D721Med (cell line): ENCODE measurements around the gene ZNF775.

Experiments used
- DNase-seq: peaks from one replicate; pipeline ENCODE4 v3.0.0; 2011; ENCODE audit warnings: low spot score; ENCODE audit not compliant: insufficient read length
- FAIRE-seq: peaks from 2 replicates; lab custom pipeline; 2011; peaks lifted over from hg19 to GRCh38; lab: Jason Lieb, UNC
- TF ChIP-seq, protein P1 (sequence below): IDR thresholded peaks from 2 replicates; pipeline ENCODE4 v1.5.1; 2012; ENCODE audit warnings: mild to moderate bottlenecking, control low read depth; ENCODE audit not compliant: insufficient read depth; ENCODE audit errors: missing control alignments

ZNF775 gene

DNA sequence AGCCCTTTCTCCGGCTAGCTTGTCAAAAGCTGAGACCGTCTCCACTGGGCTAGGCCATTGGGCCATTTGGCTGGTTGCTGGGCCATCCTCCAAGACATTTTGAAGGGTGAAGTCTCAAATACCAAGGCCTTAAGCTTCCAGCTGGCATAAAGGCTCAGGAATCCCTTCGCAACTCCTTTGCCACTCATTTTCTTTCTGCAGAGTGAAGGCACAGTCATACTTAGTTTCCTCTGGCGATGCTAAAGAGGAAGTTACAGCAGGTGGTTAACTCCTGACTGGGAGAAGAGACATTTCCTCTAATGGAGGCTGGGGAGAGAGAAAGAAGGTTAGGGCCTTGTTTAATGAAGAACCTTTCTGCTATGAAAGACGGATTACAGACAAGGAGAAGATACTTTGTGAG lies 15.3 kb upstream of the ZNF775 start:
- FAIRE-seq (no peak), DNase-seq (no peak)
- TF ChIP-seq, protein P1, sequence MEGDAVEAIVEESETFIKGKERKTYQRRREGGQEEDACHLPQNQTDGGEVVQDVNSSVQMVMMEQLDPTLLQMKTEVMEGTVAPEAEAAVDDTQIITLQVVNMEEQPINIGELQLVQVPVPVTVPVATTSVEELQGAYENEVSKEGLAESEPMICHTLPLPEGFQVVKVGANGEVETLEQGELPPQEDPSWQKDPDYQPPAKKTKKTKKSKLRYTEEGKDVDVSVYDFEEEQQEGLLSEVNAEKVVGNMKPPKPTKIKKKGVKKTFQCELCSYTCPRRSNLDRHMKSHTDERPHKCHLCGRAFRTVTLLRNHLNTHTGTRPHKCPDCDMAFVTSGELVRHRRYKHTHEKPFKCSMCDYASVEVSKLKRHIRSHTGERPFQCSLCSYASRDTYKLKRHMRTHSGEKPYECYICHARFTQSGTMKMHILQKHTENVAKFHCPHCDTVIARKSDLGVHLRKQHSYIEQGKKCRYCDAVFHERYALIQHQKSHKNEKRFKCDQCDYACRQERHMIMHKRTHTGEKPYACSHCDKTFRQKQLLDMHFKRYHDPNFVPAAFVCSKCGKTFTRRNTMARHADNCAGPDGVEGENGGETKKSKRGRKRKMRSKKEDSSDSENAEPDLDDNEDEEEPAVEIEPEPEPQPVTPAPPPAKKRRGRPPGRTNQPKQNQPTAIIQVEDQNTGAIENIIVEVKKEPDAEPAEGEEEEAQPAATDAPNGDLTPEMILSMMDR: no peak

DNA sequence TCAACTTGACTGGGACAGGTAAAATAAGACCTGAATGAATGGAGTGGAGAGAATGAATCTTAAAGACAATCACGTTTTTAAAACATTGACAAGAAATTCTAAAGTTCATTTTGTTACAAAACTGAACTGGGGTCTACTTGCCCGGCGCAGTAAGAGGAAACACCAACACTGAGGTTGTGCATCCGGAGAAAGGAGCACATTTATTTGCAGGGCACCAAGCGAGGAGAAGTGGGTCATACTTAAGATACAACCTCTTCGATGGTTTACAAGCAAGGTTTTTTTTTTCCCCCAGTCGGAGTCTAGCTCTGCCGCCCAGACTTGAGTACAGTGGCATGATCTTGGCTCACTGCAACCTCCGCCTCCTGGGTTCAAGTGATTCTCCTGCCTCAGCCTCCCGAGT lies 13.9 kb upstream of the ZNF775 start:
- no peak for DNase-seq
- no peak for FAIRE-seq
- TF ChIP-seq, protein P1: no peak

DNA sequence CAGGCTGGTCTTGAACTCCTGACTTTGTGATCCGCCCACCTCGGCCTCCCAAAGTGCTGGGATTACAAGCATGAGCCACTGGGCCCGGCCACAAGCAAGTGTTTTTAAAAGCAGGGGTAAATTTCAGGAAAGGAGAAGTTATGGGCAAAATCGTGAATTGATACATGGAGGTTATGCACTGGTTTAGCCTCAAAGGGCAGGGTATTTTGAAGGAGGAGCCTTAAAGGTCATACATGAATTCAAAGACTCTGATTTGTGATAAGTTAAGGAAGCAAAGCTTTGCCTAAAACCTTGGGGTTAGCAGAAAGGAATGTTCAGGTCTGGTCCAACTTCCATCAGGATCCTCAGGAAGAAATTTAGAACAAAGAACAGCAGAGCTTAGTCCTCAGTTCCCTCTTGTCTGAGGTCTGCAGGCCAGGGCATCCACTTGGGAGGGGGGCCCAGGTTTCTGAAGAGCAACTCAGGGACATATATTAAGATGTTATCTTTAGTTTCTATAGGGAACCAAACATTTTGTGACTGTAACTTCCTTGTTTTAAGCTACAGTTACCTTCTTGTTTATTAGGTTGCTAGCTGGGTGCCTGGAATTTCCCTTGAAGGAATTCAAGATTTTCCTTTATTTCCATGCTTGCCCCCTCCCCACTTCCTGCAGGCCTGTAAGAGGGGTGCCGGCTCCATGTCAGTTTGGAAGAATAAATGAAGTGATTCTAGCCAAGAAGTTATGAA lies 13.3 kb upstream of the ZNF775 start:
- no peak for FAIRE-seq
- TF ChIP-seq, protein P1: no peak
- no peak for DNase-seq

DNA sequence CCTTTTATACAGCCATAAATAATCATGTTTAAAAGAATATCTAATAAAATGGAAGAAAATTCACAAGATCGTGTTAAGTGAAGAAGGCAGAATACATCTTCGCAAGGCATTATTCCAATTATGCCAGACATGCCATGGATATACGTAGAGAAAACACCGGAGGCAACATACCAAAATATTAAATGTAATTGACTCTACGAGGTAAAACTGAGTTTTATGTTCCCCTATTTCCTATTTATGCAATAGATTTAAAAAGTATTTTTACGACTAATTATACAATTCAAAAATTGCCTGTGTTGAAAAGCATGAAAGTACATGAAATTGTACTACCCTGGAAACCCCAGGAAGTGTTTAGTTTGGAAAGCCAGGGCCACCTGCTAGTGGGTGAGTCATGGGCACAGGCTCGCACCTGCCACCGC lies 11.4 kb upstream of the ZNF775 start:
- TF ChIP-seq, protein P1: no peak
- FAIRE-seq: no peak
- DNase-seq: no peak

DNA sequence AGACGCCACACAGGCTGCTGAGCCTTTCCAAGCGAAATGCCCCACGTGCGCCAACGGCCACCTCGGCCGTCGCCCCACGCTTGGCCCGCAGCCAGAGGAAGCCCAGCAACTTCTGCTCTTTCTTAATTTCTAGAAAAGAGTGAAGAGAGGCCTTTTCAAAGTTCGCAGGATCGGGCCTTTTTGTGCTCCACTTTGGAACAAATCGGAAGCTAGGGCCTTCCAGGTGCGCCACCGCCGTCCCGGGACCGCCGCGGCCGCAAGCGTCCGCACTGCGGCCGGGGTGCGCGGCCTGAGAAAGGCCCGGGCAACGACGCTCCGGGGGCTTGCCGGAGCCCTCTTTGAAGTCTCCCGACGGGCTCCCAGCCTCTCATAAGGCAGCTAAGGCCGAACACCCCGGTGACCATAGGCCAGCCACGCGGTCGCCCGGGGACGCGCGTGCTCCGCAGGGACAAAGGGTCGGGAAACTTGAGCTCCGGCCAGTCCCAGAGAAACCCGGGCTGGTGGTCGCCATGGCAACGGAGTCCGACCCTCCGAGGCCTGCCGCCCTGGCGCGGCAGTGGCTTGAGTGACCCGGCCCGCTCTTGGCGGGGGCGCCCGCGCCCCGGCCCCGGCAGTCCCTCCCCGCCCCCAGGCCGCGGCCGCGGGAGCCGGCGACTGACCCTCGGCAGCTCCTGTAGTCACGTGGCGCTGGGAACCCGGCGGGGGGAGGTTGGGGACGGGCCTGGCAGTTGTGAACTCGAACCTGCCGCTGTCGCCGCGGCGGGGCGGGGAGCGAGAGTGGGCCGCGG lies 10.8 kb upstream of the ZNF775 start, which contains the start of gene REPIN1:
Gene REPIN1, plus strand, starts transcription at position 727 of the 788 bp plus-strand sequence. CDS start 890 bp downstream, outside the sequence.
- TF ChIP-seq, protein P1: no peak
- DNase-seq (peak; percentile 66), FAIRE-seq (no peak)

DNA sequence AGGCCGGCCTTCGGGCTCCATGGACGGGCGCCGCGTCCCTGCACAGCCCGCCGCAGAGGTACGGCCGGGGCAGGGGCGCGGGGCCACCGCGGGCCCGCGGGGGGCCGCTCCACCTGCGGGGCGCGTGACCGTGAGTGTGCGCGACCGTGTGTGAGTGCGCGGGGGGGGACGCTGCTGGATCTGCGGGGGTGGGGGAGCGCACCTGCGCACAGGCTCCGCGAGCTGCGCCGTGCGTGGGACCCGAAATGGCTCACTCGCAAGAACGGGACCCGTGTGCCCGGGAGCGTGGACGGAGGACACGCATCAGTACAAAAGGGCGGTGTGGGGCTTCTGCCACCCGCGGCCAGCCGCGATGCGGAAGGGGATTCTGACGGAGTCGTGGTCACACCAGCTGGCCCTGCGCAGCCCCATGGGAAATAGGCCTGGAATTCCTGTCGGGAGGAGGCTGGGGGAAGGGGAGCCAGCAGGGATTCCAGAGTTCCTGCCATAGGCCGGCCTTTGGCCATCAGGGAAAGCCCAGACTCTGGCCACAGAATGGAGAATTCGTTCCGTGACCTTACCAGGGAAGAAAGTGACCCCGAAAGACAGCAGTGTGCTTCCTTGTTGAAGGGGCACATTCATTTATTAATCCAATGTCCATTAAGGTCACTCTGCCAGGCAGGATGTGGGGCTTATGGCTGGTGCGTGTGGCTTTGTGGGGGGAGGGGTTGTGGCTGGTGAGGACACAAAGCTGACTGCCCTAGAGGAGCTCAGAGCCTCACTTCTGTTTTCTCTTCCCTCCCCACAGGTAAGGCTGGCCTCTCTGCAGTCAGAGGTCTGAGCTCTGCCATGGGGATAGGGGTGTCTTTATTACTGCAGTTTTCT lies 10.0 kb upstream of the ZNF775 start:
- DNase-seq: no peak
- FAIRE-seq: no peak
- TF ChIP-seq, protein P1: no peak
